Ureter (tissue), 1 donor: ENCODE measurements around the gene CEACAM18. TPM values are rescaled to one million over a fixed set of nuclear protein-coding genes. Genes with fewer than 3 reads are reported as not detected.
"Not testable (repeated sequence)": the region's sequence is repeated elsewhere in the genome, so short reads cannot be mapped to it uniquely, and the experiment has no call there.

Source experiments
- DNase-seq: peaks from one replicate; pipeline ENCODE4 v3.0.0-alpha.2; 2020; ENCODE audit warnings: low spot score
- total RNA-seq: library from RNA; stranded (reverse); gene quantifications from one replicate; pipeline ENCODE4 v1.2.4, GENCODE V29; 2023
- donor health status: DM: yes; HTN: yes; CAD: no.

Gene CEACAM18
- total RNA-seq, 1 donor from 2014 or later: not detected

DNA sequence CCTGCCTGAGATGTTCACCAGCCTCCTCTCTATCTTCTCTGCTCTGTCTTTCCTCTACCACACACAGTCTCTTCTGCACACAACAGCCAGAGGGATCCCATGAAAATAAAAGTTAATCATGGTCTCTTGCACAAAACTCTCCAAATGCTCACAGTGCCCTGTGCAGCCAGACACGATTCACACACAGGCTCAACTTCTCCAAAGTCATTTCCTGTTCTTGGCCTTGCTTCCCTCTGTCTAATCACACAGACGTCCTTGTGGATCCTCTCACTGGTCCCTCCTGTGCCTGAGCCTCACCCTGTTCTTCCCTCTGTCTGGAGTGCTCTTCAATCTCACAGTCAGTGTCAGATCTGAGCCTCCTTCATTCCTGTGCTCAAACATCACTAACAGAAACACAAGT lies 15.4 kb downstream of the CEACAM18 start:
- DNase-seq: no peak

DNA sequence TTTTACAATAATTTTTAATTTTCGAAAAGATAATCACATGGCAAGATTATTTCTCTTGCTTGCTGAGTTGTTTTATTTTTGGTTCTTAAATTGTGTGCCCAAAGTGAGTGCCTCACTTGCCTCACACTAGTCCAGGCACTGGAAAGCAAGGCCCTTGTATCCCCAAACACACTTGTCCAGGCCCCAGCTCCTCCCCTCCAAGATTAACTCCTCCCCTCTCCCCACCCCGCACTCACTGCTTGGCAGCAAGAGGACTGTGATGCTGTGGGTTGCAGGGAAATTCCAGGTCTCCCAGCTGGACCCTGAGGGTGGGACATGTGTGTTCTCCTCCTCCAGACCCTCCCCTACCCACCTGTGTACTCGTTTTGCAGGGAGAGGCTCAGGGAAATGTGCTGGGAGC lies 19.3 kb downstream of the CEACAM18 start:
- DNase-seq: peak; percentile 12

DNA sequence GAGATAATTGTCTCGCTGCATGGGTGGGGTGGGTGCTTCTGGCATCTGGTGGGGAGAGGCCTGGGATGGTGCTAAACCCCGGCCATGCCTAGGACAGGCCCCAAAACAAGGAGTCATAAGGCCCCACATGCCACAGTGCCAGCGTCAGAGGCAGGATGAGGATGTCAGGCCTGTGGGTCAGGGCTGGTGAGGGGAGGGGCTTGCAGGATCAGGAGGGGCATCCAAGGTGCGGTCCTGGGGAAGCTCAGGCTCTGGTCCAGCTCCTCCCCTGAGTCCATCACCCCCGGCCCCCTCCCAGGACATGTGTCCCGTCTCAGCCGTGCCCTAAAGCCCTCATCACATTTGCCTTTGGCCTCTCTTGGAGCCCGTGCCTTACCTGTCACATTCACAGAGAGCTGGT lies 22.6 kb downstream of the CEACAM18 start:
- DNase-seq: not testable (repeated sequence)

DNA sequence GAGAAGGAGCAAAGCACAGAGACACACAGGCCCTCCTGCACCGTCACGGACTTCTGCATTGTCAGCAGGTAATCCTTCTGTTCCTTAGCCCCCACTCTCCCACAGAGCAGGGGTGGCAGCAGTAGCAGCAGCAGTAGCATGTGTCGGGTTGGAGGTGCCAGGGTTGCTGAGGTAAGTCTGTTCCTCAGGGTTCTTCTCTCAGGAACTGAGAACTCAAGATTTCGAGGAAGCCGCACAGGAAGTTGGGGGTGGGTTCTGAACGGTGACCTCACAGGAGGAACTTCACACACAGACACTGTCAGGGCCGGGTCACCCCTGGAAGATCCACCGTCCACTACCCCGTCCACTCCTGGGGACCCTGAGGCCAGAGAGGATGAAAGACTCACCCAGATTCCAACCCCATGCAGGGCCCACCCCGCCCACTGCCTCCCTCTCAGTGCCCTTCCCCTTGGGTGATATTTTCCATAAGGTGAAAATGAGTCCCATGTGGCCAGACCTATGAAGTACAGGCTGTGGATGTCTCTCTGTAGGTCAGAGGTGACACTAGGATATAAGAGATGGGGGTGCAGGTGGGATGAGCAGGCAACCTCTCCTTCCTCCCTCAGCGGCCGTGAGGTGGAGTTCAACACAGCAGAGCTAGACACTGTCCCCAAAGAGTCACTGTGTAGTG lies 23.4 kb downstream of the CEACAM18 start, which contains the start of gene SIGLEC12:
TSS of gene SIGLEC12 (minus strand) at position 207 of the 670 bp plus-strand sequence. CDS start at position 140, 67 bp downstream.
- DNase-seq: no peak

DNA sequence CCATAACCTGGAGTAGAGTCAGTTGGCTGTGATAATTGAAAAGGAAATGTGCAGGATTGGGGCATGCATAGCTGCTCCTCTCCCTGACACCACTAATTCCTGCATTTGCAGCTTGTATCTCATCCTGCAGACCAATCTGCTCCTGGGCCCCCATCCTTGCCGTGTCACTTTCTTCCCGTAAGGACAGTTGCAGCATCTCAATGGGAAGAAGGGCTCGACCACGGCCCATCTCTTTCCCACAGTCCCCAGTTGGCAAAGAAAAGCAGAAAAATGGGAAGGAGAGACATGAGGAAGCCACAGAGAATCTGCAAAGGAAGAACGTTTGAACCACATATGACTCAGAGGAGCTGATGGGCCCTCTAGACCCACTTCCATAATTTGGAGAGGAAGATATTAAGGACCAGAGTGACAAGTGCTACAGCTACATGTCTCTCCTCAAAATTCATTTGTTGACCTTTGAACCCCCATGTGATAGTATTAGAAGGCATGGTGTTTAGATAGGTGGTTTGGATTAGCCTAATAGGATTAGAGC lies 25.0 kb downstream of the CEACAM18 start:
- DNase-seq: no peak

DNA sequence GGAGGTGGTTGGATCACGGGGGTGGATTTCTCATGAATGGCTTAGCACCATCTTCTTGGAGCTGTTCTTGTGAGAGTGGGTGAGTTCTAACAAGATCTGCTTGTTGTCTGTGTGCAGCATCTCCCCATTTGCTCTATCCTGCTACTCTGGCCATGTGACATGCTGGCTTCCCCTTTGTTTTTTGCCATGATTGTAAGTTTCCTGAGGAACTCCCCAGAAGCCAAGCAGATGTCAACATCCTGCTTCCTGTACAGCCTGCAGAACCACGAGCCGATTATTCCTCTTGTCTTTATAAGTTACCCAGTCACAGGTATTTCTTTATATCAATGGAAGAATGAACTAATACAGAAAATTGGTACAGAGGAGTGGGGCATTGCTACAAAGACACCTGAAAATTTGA lies 25.6 kb downstream of the CEACAM18 start:
- no peak for DNase-seq

DNA sequence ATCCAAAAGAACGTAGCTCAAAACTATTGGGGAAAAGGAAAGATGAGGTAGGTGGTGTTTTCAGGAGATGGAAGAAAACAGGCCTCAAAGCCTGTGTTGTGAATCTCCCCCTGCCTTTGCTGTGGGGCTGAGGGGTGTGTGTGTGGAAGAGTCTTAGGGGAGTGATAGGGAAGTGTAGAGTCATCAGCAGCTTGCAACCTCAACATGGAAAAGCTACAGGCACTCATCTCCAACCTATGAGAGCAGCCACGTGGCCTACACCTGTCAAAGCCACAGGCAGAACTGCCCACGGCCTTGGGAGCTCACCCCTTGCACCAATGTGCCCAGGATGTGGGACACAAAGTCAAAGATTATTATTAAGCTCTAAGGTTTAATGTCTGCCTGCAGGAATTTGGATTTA lies 27.6 kb downstream of the CEACAM18 start:
- no peak for DNase-seq

DNA sequence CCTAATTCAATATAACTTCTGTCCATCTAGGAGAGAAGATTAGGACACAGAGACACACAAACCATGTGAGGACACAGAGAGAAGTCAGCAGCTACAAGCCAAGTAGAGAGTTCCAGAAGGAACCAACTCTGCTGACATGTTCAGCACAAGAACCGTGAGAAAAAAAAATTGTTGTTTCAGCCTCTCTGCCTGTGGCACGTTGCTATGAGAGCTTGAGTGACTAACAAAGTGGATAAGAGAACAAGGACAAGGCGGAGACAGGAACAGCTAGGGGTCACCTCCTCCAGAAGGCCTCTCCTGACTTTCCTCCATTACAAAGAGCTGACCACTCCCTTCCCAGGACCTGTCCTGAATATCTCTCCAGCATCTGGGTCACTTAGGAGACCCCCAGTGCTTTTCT lies 28.9 kb downstream of the CEACAM18 start:
- DNase-seq: no peak

DNA sequence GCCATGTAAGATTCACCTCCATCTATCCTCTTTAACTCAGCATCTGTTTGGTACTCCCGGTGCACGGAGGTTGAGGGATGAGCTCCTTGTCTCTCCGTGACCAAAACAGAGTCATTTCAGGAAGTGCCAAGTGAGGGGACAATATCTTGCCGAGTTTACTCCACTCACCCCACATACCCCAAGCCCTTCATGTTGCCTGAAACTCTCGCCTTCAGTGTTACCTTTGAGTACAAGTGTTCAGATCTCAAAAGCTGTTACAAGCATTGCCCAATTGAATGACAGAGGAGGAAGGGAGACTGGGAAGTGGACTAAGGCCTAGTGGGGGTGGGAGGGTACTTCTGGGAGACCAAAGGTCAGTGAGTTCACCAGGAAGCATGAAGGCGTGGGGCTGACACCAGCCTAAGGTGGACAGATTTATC lies 29.3 kb downstream of the CEACAM18 start:
- no peak for DNase-seq

DNA sequence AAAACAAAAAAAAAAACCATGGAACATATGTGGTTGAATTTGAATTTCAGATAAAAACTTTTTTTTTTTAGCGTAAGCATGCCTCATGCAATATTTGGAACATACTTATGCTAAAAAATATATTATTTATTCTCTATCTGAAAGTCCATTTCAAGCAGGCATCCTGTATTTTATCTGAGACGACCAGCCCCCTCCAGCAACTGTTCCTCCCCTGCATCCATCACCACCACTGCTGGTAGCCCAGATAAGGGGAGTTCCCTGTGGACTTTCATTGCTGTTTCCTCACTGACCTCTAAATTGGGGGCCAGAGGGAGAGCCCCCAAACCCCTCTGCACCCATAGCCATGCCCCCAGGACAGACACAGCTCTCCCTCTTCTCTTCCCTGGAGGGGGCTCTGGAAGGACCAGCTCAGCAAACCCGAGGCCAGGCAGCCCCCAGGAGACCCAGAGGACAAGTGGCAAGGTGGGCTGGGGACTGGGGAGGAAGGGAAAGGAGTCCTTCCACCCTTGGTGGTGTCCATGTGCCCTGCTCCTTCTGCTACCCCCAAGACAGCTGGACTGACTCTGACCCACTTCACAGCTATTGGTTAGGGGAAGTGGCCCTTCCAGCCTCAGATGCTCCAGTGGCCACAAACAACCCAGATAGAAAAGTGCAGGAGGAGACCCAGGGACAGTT lies 29.9 kb downstream of the CEACAM18 start:
- DNase-seq: no peak

DNA sequence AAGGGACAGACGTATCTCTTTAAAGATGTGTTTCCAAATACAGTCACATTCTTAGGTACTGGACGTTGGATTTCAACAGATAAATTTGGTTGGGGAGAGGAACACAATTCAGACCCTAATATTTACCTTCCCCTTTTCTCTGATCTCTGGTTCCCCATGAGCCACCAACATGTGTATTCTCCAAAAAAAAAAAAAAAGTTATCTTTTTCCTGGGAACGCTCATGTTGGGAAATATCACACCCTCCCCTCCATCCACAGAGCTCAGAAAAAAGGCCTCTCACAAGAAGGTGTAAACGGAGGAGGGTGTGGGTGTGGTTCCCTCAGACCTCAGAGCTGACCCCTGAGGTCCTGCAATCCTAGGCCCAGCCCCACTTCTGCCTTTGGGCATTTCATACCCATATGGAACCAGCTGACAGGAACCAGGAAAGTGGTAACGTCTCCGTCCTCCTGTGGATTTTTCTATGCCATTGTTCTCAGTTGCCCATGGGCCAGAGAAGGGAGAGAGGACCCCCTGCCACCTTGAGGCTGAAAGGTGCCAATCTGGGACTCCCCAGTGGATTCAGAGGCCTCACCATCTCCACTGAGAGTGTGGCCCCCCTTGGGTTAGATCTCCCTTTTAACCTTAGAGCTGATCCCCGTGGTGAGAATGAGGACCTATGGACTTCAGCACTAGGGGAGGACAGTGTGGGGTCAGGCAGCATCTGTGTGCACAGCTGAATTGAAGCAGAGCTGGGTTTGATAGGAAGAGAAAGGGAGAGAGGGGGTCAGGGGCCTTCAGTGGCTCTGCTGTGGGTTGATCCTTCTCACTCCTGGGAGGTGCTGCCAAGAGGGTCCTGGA lies 31.7 kb downstream of the CEACAM18 start:
- no peak for DNase-seq

DNA sequence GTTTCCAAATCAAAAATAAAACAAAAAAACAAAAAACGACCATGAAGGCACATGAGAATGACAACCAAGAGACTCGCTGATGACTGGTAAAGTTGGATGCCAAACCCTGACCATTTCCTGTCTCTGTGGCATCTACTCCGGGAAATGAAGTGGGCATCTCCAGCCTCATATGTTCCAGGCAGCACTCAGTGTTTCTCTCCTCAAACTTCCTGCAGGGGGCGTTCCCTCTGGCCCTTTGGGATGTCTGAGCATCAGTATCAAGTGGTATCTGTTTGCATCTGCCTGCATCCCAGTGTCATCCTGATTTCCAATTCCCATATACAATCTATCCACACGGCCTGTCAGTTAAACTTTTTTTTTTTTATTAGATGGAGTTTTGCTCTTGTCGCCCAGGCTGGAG lies 33.0 kb downstream of the CEACAM18 start:
- no peak for DNase-seq

DNA sequence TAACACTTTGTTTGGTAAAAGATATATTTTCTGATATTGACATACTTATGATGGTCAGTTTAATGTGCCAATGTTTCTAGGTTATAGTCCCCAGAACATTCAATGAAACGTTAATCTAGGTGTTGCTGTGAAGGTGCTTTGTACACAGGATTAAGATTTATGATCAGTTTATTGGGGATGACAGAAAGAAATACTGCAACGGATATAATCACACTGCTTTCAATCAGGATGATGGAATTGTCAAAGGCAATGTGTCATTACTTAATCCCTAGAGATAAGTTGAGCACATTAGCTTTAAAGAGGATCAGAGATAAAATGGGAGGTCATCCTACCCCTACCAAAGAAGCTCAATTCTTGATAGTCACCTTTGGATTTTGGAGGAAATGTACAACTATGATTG lies 35.6 kb downstream of the CEACAM18 start:
- no peak for DNase-seq

DNA sequence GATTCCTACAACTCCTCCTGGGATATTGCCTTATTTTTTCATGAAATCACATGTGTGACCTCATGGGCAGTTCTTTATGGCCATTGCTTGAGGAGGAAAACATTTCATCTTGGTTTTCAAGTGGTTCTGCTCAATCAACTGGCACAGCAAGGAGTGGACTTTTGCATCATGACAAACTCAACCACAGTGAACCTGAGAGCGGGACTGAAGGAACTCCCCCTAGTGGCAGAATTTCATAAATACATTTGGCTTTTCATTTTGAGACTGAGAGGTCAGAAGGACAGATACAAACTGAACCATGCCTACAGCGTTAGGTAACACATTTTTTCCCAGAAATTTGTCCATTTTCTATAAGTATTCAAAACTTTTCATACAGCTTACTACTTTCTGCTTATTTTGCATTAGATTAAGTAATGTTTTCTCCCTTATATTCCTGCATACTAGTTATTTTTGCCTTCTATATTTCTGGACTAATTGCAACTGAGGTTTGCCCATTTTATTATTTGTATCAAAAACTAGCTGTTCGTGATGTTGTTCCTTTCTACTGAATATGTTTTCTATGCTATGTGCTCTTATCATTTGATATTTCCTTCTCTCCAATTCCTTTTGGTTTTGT lies 36.6 kb downstream of the CEACAM18 start:
- no peak for DNase-seq

DNA sequence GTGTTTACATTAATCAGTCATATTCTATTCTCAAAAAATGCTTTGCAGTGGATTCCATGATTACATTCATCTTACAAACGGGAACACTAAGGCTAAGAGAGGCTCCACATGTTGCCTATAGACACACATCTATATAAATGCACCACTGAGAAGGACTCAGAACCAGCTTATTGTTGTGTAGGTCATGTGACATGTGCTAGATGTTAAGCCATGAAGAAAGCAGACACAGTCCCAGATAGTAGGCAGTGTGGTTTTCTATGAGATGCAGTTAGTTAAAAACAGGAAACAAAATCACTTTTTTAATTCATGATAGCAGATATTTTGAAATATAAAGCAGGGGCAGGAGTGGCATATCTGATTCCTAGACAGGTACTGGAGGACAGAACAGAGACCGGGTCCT lies 42.4 kb downstream of the CEACAM18 start:
- DNase-seq: no peak

DNA sequence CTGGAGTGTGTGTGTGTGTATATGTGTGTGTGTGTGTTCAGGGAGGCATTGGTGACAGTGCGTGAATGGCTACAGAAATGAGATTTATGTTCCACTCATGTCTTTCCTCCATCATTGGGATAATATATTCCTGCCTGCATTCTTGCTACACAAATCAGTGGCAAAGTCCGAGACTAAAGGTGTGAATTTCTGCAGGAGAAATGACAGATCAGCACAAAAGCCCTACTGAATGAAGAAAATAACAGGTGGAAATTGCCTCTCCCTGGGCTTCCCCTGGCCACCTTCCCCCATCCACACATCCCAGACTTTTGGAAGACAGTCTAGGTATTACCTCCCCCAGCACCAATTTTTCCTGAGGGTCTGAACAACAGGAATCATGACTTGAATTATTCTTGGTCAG lies 43.0 kb downstream of the CEACAM18 start:
- DNase-seq: no peak

DNA sequence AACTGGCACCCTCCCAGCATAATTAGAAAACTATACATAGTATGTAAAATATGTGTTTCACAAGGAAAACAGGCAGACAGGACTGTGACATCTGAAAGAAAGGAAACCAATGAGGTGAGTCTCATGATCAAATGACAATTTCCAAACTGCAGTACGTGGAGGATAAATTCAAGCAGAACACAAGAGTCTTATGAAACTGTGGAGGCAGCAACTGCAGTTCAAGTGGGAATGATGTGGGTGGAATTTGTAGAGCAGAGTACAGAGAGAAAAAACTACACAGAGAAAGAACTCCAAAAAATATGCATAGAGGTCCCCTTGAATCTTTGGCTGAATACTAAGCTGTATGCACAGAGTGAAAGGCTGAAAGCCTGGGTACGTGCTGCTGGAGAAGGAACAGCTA lies 43.4 kb downstream of the CEACAM18 start:
- DNase-seq: no peak

DNA sequence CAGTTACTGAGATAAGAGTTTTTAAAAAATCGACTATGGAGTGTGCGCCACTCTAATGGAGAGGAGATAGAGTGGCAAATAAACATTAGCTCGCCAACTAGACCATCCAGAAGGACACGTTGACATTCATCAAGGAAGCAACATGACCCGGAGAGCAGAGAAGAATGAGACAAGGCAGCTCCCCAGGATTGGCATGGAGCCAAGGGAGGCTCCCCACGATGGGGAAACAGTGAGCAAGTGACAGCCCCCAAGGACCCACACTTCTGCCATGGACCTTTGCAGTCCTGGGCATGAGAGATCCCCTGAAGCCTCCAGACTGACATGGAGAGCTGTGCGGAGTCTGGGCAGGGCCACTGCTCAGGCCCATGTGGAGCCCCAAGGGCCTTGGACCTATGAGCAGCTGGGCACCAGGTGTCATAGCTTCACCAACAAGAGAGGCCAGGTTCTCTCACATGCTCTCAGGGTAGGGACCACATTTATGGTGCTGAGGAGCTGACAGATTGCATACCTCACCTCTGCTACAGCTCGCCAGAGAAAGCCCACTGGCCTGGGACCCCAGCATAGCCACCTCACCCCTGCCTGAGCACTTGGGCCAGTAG lies 46.4 kb downstream of the CEACAM18 start:
- DNase-seq: no peak

DNA sequence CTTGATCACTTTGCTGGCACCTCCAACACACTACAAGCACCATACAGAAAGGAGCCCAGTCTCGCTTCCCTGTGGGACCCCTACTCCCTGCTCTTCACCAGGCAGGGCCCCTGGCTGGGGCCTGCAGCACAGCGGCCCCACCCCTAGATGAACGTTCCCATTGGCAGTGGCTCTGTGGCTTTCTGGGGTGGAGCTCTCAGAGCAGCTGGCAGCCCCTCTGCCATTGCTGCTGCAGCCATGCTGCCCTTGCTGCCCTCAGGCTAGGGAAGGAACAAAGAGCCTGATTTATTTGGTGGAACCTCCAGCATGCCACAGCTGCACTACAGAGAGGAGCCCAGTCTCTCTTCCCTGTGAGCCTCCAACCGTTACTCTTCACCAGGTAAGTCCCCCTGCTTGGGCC lies 47.3 kb downstream of the CEACAM18 start:
- no peak for DNase-seq

DNA sequence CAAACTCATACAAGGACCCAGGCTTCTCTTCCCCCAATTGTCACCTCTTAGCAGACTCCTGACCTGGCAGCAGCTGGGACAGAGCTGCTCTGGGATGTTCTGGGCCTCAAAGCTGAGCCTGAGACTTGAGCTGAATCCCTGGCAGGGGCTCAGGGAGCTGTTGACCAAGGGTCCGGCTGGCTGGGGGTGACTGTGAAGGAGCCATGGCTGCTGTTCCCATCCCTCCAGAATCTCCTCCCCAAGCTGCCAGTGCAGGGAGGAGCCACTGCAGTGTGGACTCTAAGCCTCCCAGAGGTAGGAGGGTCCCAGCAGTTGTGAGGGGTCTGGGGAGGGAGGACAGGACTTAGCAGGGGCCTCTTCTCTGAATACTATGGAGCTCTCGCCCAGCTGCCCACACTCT lies 51.0 kb downstream of the CEACAM18 start:
- no peak for DNase-seq

DNA sequence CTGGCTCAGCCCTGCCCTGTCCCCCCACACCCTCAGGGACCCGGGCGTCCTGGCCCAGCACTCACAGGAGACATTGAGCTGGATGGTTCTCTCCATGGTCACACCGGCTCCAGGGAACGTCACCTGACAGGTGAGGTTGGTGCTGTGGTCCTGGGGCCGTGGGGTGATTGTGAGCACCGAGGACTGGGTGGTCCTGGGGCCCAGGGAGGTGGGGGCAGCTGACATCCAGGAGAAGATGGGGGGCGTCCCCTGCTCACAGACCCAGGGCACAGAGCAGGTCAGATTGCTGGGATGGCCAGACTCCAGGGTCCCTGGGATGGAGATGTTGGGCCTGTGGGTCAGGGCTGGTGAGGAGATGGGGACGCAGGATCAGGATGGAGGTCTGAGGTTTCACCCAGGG lies 52.3 kb downstream of the CEACAM18 start:
- no peak for DNase-seq
